AG04450 (cell line): Measurements from ENCODE around the gene MINAR1. TPM values are rescaled to one million over a fixed set of nuclear protein-coding genes. Genes with fewer than 3 reads are reported as not detected.

Experiments used
- CTCF ChIA-PET: fragments of 300-600, 350-600 bp; formaldehyde crosslinking; extraction: SDS; loops from one replicate; lab custom pipeline; 2022; ENCODE audit warnings: antibody characterized with exemption, inconsistent platforms; lab: Charles Lee
- POLR2A ChIA-PET: fragments of 350-600 bp; formaldehyde crosslinking; extraction: SDS; loops from one replicate; lab custom pipeline; 2021; ENCODE audit warnings: antibody characterized with exemption, inconsistent platforms; lab: Yijun Ruan, JAX
- DNase-seq: peaks from one replicate; pipeline ENCODE4 v3.0.0-alpha.2; 2011; ENCODE audit warnings: low read depth, low spot score
- H3K27ac ChIP-seq: one replicate; pipeline ENCODE4 v1.5.1; 2012; ENCODE audit warnings: low read depth, low read length, control low read depth
- H3K27me3 ChIP-seq: one replicate; pipeline ENCODE4 v1.6.0; 2012; ENCODE audit warnings: low read length; ENCODE audit not compliant: control insufficient read depth, insufficient read depth
- H3K4me3 ChIP-seq: 2 replicates; pipeline ENCODE4 v1.5.1; 2011; ENCODE audit warnings: mild to moderate bottlenecking, low read depth, low read length, control low read depth
- H3K9me3 ChIP-seq: 2 replicates; pipeline ENCODE4 v1.5.1; 2012; ENCODE audit warnings: low read length; ENCODE audit not compliant: control insufficient read depth, insufficient read depth
- CTCF ChIP-seq: IDR thresholded peaks from 2 replicates; pipeline ENCODE4 v1.5.1; 2011; ENCODE audit warnings: low read depth, low read length, control low read depth, inconsistent platforms
- polyA plus RNA-seq: library from polyadenylated mRNA; depleted of rRNA; stranded (reverse); fragments of >200 nt; gene quantifications from 2 replicates; pipeline ENCODE4 v1.2.3, GENCODE V29; 2011

The MINAR1 gene
- polyA plus RNA-seq, 1 experiment = 0.76 TPM

GRCh38 chr15:79467865-79468586 lies 35.9 kb downstream of the MINAR1 start:
- no peaks in the 10 kb centered on the region for H3K27me3 ChIP-seq
- ChIA-PET POLR2A (no interaction called here), CTCF (no interaction called here)
- H3K27ac ChIP-seq = no peak overlapping the region
- no peak overlapping the region for H3K4me3 ChIP-seq
- no peak for DNase-seq
- no peak for TF ChIP-seq CTCF
- H3K9me3 ChIP-seq = no peaks in the 10 kb centered on the region

- ChIA-PET CTCF (no interaction called here), POLR2A (no interaction called here)
- Histone ChIP-seq H3K27ac (no peak overlapping the region), H3K9me3 (no peaks in the 10 kb centered on the region), H3K27me3 (no peaks in the 10 kb centered on the region), H3K4me3 (no peak overlapping the region)
- no peak for TF ChIP-seq CTCF
- DNase-seq = no peak
These were observed 40.3 kb downstream of the MINAR1 start for GRCh38 chr15:79472446-79472845.

GRCh38 chr15:79474252-79474651 lies 42.1 kb downstream of the MINAR1 start:
- ChIA-PET POLR2A (no interaction called here), CTCF (interaction anchor here (1.0 kb wide), 2 partner anchors 24 to 122 kb away, joined by 3 to 4 read pairs; no protein-coding TSS in a partner anchor)
- TF ChIP-seq CTCF = no peak
- Histone ChIP-seq H3K9me3 (no peaks in the 10 kb centered on the region), H3K27ac (no peak overlapping the region), H3K4me3 (no peak overlapping the region), H3K27me3 (no peaks in the 10 kb centered on the region)
- no peak for DNase-seq

GRCh38 chr15:79475306-79475705 lies 43.2 kb downstream of the MINAR1 start:
- DNase-seq = no peak
- H3K9me3 ChIP-seq = no peaks in the 10 kb centered on the region
- H3K27me3 ChIP-seq = no peaks in the 10 kb centered on the region
- no peak for TF ChIP-seq CTCF
- CTCF ChIA-PET = interaction anchor here (1.0 kb wide), 1 partner anchor 94 kb away, joined by 3 read pairs; no protein-coding TSS in a partner anchor
- no peak overlapping the region for H3K27ac ChIP-seq
- no peak overlapping the region for H3K4me3 ChIP-seq
- POLR2A ChIA-PET = no interaction called here

GRCh38 chr15:79478108-79478507 lies 46.0 kb downstream of the MINAR1 start:
- no peaks in the 10 kb centered on the region for H3K27me3 ChIP-seq
- H3K27ac ChIP-seq = no peak overlapping the region
- no peak for TF ChIP-seq CTCF
- no peak overlapping the region for H3K4me3 ChIP-seq
- no peak for DNase-seq
- no peaks in the 10 kb centered on the region for H3K9me3 ChIP-seq
- CTCF ChIA-PET = no interaction called here
- POLR2A ChIA-PET = no interaction called here
